K562 (cell line): ENCODE measurements around the gene PNKD. TPM values are rescaled to one million over a fixed set of nuclear protein-coding genes. Genes with fewer than 3 reads are reported as not detected.

Source experiments
- E4F1 ChIP-seq: fragments of 250-450 bp; sonication (Bioruptor Pico); IDR thresholded peaks from 2 replicates; pipeline ENCODE4 v1.5.0; 2021; ENCODE audit warnings: mild to moderate bottlenecking, borderline replicate concordance
- EWSR1 ChIP-seq: fragments of 450-650 bp; IDR thresholded peaks from 2 replicates; pipeline ENCODE4 v1.6.1; 2018; ENCODE audit warnings: borderline replicate concordance, mild to moderate bottlenecking, low read depth, moderate library complexity; ENCODE audit not compliant: partially characterized antibody
- FIP1L1 ChIP-seq: fragments of 200-400 bp; formaldehyde crosslinking; IDR thresholded peaks from 2 replicates; pipeline ENCODE4 v1.6.1; 2018; ENCODE audit warnings: mild to moderate bottlenecking, low read depth, low read length; ENCODE audit not compliant: poor library complexity, severe bottlenecking
- HDAC8 ChIP-seq: fragments of 450-650 bp; IDR thresholded peaks from 2 replicates; pipeline ENCODE4 v1.6.1; 2016; ENCODE audit warnings: mild to moderate bottlenecking, missing genetic modification characterization, moderate library complexity, missing compliant biosample characterization
- HMG20A ChIP-seq: fragments of 450-650 bp; formaldehyde crosslinking; conservative IDR thresholded peaks from 2 replicates; pipeline ENCODE4 v1.4.0; 2020; ENCODE audit warnings: mild to moderate bottlenecking, mixed read lengths
- MECOM ChIP-seq: fragments of 250-450 bp; sonication (Bioruptor Pico); IDR thresholded peaks from 2 replicates; pipeline ENCODE4 v1.8.0; 2022; ENCODE audit warnings: inconsistent platforms
- MYC ChIP-seq, 2 experiments: fragments of 250-450 bp in 1 of 2; sonication (Bioruptor Pico) in 1 of 2; IDR thresholded peaks; 2 replicates each; pipeline versions ENCODE4 v1.5.1 to v1.6.1; 2012 to 2021; ENCODE audit warnings: low read depth in 2 of 2, borderline replicate concordance in 1 of 2, improper control_type of control experiment in 1 of 2, low read length in 1 of 2, mild to moderate bottlenecking in 1 of 2, moderate library complexity in 1 of 2
- NEUROD1 ChIP-seq: fragments of 150-350 bp; IDR thresholded peaks from 2 replicates; pipeline ENCODE4 v1.6.1; 2014; ENCODE audit warnings: borderline replicate concordance, low read length, low read depth; ENCODE audit not compliant: partially characterized antibody
- POLR2B ChIP-seq: fragments of 450-650 bp; IDR thresholded peaks from 2 replicates; pipeline ENCODE4 v1.6.1; 2018; ENCODE audit warnings: low read depth; ENCODE audit not compliant: partially characterized antibody
- SMAD3 ChIP-seq: fragments of 450-650 bp; formaldehyde crosslinking; conservative IDR thresholded peaks from 2 replicates; pipeline ENCODE4 v1.4.0; 2020; ENCODE audit warnings: mild to moderate bottlenecking
- SMARCB1 ChIP-seq: IDR thresholded peaks from 2 replicates; pipeline ENCODE4 v1.6.1; 2011; ENCODE audit warnings: improper control_type of control experiment, low read depth; ENCODE audit not compliant: insufficient read length
- SRSF7 ChIP-seq: fragments of 200-400 bp; formaldehyde crosslinking; optimal IDR thresholded peaks from 2 replicates; pipeline ENCODE3; 2017; ENCODE audit warnings: mild to moderate bottlenecking, low read depth, low read length
- STAG1 ChIP-seq: sonication (generic); formaldehyde crosslinking; IDR thresholded peaks from 2 replicates; pipeline ENCODE4 v1.5.0; 2020; ENCODE audit warnings: missing genetic modification reagents, borderline replicate concordance
- STAT5A ChIP-seq: IDR thresholded peaks from 2 replicates; pipeline ENCODE4 v1.6.1; 2012; ENCODE audit warnings: low read length, inconsistent platforms, borderline replicate concordance
- TARDBP ChIP-seq: fragments of 450-650 bp; IDR thresholded peaks from 2 replicates; pipeline ENCODE4 v1.6.1; 2016
- ZBTB49 ChIP-seq: sonication (generic); formaldehyde crosslinking; IDR thresholded peaks from 2 replicates; pipeline ENCODE4 v1.8.0; 2022; ENCODE audit warnings: missing genetic modification reagents, mild to moderate bottlenecking, borderline replicate concordance
- ZNF592 ChIP-seq: fragments of 450-650 bp; IDR thresholded peaks from 2 replicates; pipeline ENCODE4 v1.6.1; 2017; ENCODE audit warnings: antibody characterized with exemption, mild to moderate bottlenecking
- ZNF699 ChIP-seq: fragments of 250-450 bp; sonication (Bioruptor Pico); IDR thresholded peaks from 2 replicates; pipeline ENCODE4 v1.8.0; 2021; ENCODE audit warnings: mild to moderate bottlenecking, moderate library complexity; ENCODE audit not compliant: insufficient replicate concordance
- ZNF766 ChIP-seq: fragments of 200-800 bp; sonication (Bioruptor generic); conservative IDR thresholded peaks from 2 replicates; pipeline ENCODE4 v1.6.1; 2016; ENCODE audit warnings: missing genetic modification characterization, missing compliant biosample characterization
- polyA plus RNA-seq, 8 experiments: library from polyadenylated mRNA; depleted of rRNA in 4 of 8; stranded (reverse) in 5 of 8; unstranded in 3 of 8; fragments of >200 nt; fragmentation: Nextera tagmentation in 2 of 8; fragmentation: Illumina TruSeq in 1 of 8; extraction: Ambion mirVana in 2 of 8; extraction: Trizol in 1 of 8; gene quantifications; 2 replicates each; pipeline versions ENCODE4 v1.2.1 to v1.2.3, GENCODE V29; 2011 to 2014; ENCODE audit warnings: inconsistent platforms in 1 of 8, missing spikeins in 1 of 8
- total RNA-seq, 7 experiments: library from RNA; depleted of rRNA in 6 of 7; stranded (reverse); fragments of >200 nt in 6 of 7; fragmentation: Illumina TruSeq in 2 of 7; extraction: Trizol in 2 of 7; gene quantifications; 2 replicates each; pipeline versions ENCODE4 v1.2.1 to v1.2.3, GENCODE V29; 2011 to 2021; ENCODE audit warnings: low replicate concordance in 1 of 7

The PNKD gene
- total and polyA plus RNA-seq, 9 of the 15 experiments (the other 6 are each of a cell fraction or from before 2014, with no cell fraction given) = 26.0 to 105 (median 60.1) TPM

- TF ChIP-seq ZBTB49 (CRISPR knock-in tag) = no peak
- TF ChIP-seq ZNF766 = no peak
- TF ChIP-seq ZNF699 = no peak
- no peak for TF ChIP-seq MYC (IDR thresholded peaks at IDR 0.05; ENCODE audit: low read depth, low read length)
- TF ChIP-seq MYC (CRISPR knock-in tag; IDR thresholded peaks at IDR 0.05; ENCODE audit: borderline replicate concordance, low read depth) = no peak
- TF ChIP-seq SMAD3 (CRISPR knock-in tag) = no peak
- no peak for TF ChIP-seq STAT5A
- no peak for TF ChIP-seq ZNF592
- no peak for TF ChIP-seq SMARCB1
- TF ChIP-seq E4F1 (CRISPR knock-in tag) = no peak
- TF ChIP-seq FIP1L1 = no peak
- no peak for TF ChIP-seq HMG20A
- TF ChIP-seq EWSR1 = no peak
- no peak for TF ChIP-seq TARDBP
- TF ChIP-seq POLR2B = no peak
- no peak for TF ChIP-seq MECOM (CRISPR knock-in tag)
- TF ChIP-seq SRSF7 = no peak
- TF ChIP-seq HDAC8 (tag) = no peak
- TF ChIP-seq STAG1 (CRISPR knock-in tag) = no peak
- no peak for TF ChIP-seq NEUROD1
Measured at GRCh38 chr2:218368150-218368528, 97.8 kb downstream of the PNKD start (continued).
